HG03354 (cell line): Measurements from ENCODE around the gene RNF40.
"Not testable (repeated sequence)": the region's sequence is repeated elsewhere in the genome, so short reads cannot be mapped to it uniquely, and the experiment has no call there.

ENCODE experiments used
- ATAC-seq: cut with Tn5 transposase; IDR thresholded peaks from one replicate; pipeline ENCODE4 v1.9.1; 2021; ENCODE audit warnings: mild to moderate bottlenecking; ENCODE audit not compliant: unreplicated experiment, poor library complexity, severe bottlenecking

Gene RNF40

DNA sequence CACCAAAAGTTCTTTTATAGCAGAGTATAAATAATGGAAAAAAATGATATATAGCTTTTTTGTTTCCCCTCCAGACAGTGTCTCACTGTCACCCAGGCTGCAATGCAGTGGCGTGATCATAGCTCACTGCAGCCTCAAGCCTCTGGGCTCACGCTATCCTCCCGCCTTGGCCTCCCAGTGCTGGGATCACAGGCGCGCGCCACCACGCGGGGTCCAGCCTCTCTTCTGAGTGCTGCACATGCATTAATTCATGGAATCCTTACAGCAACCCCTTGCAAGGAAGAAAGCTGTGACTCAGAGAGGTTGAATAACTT, 42.9 kb downstream of the RNF40 start:
- no peak for ATAC-seq

GRCh38 chr16:30805370-30806169, 43.4 kb downstream of the RNF40 start:
- ATAC-seq, result no peak

- ATAC-seq, result no peak
These were observed 46.0 kb downstream of the RNF40 start for GRCh38 chr16:30808146-30808545.

DNA sequence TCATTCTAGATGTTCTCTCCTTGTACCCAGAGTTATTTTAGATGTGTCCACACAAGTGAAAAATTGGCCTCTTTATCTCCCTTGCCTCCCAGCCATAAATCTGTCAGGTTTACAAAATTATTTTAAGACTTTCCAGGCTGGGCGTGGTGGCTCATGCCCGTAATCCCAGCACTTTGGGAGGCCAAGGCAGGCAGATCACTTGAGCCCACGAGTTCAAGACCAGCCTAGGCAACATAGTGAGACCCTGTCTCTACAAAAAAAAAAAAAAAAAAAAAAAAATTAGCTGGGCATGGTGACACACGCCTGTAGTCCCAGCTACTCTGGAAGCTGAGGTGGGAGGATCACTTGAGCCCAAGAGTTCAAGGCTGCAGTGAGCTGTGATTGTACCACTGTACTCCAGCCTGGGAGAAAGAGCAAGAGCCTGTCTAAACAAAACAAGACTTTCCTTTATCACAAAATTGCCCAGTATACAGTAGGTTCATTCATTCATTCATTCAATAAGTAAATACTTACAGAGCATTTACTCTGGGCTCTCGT, 46.8 kb downstream of the RNF40 start:
- not testable (repeated sequence) for ATAC-seq

DNA sequence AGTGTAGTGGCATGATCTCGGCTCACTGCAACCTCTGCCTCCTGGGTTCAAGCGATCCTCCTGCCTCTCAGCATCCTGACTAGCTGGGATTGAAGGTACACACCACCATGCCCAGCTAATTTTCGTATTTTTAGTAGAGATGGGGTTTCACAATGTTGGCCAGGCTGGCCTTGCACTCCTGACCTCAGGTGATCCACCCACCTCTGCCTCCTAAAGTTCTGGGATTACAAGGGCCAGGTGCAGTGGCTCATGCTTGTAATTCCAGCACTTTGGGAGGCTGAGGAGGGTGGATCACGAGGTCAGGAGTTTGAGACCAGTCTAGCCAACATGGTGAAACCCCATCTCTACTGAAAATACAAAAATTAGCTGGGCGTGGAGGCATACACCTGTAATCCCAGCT, 47.6 kb downstream of the RNF40 start:
- ATAC-seq, result not testable (repeated sequence)

DNA sequence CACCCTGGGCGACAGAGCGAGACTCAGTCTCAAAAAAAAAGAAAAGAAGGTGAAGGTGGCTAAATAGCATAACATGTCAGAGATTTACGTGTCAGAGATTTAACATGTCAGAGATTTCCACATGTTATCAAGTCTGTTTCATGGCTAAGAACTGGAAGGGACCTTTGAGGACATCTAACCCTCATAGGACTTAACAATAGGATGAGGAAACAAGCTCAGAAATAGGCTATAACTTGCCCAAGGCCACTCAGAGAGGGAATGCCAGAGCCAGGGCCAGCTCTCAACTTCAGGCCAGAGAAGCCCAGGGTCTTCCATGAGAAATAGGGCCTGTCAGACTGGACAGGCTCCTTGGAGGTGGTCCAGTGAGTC, 51.7 kb downstream of the RNF40 start:
- no peak for ATAC-seq

DNA sequence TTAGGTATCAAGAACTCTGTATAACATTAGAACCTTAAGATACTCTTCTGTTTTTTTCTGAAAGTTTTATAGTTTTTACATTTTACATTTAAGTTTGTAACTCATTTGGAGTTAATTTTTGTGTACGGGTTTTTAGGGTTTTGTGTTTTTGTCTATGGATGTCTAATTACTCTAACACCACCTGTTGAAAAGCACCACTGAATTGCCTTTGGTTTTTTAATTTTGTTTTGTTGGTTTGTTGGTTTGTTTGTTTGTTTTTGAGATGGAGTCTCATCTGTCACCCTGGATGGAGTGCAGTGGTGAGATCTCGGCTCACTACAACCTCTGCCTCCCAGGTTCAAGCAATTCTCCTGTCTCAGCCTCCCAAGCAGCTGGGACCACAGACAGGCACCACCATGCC, 54.6 kb downstream of the RNF40 start:
- ATAC-seq, result no peak

DNA sequence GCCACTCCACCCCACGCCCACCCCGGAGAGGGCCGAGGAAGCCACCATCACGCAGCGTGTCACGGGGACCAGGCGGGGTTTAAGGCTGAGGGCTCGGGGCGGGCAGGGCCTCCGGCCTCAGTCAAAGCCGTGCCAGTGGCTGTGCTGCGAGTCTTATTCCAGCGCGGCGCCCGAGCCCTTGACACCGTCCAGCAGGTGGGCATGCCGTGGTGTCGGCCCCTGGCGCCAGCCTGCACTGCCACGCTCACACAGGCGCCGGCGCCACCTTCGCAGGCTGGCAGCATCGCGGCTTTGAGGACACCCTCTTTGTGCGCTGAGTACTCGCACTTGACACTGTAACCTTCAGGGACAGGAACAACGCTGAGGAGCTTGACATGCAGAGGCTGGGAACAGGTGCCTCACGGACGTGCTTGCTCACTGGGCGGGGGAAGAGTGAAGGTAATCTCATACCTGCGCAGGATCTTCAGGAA, 58.9 kb downstream of the RNF40 start:
- no peak for ATAC-seq

DNA sequence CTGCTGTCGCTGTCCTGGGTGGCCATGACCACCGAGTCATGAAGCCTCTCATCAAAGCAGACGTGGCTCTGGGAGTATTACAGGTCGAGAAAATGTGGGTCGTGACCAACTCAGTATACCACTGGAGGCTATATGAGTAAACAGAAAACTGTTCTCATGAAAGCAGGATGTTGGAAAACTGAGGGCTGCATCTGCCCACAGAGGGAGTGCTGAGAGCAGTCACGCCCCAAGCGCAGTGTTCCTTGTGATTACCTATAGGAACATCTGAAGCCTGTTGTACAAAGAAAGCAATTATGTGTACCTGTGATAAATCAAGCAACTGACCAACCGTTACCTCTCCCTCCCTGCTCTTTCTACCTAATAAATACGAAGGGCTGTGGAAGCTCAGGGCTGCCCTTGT, 59.3 kb downstream of the RNF40 start:
- ATAC-seq, result not testable (repeated sequence)

GRCh38 chr16:30821891-30822290, 59.8 kb downstream of the RNF40 start:
- ATAC-seq, result no peak
